ENCODE measurements around the gene CD5L. TPM values are rescaled to one million over a fixed set of nuclear protein-coding genes. Genes with fewer than 3 reads are reported as not detected.

The CD5L gene
- total RNA-seq = 0.39 TPM

GRCh38 chr1:157841708-157842107 is at the start of gene CD5L:
TSS of gene CD5L (minus strand) at chr1:157841808. CDS start at chr1:157841701, 107 bp downstream.
- no peak for DNase-seq

- no peak for DNase-seq
Measured at GRCh38 chr1:157882580-157882979, 41.0 kb upstream of the CD5L start.

GRCh38 chr1:157880621-157881020 is 39.0 kb upstream of the CD5L start:
- DNase-seq = no peak

- DNase-seq = peak; percentile 9
Measured at GRCh38 chr1:157878059-157878458, 36.5 kb upstream of the CD5L start.

GRCh38 chr1:157870490-157870889 is 28.9 kb upstream of the CD5L start:
- no peak for DNase-seq

- DNase-seq = no peak
Measured at GRCh38 chr1:157868654-157869053, 27.0 kb upstream of the CD5L start.

- DNase-seq = no peak
Measured at GRCh38 chr1:157862114-157863070, 20.8 kb upstream of the CD5L start.

- DNase-seq = no peak
Measured at GRCh38 chr1:157856538-157856937, 14.9 kb upstream of the CD5L start.

- no peak for DNase-seq
Measured at GRCh38 chr1:157852476-157852875, 10.9 kb upstream of the CD5L start.

GRCh38 chr1:157849229-157849875 is 7.7 kb upstream of the CD5L start:
- DNase-seq = no peak

- DNase-seq = no peak
Measured at GRCh38 chr1:157844089-157844830, 2.7 kb upstream of the CD5L start.

- no peak for DNase-seq
Measured at GRCh38 chr1:157842939-157843338, 1.3 kb upstream of the CD5L start.

- DNase-seq = no peak
Measured at GRCh38 chr1:157838966-157839365, 2.6 kb downstream of the CD5L start.

- DNase-seq = no peak
Measured at GRCh38 chr1:157834430-157834829, 7.2 kb downstream of the CD5L start.

GRCh38 chr1:157833145-157833544 is 8.5 kb downstream of the CD5L start:
- no peak for DNase-seq

- DNase-seq = no peak
Measured at GRCh38 chr1:157831968-157832626, 9.5 kb downstream of the CD5L start.

GRCh38 chr1:157830887-157831286 is 10.7 kb downstream of the CD5L start:
- no peak for DNase-seq

GRCh38 chr1:157829711-157830110 is 11.9 kb downstream of the CD5L start:
- DNase-seq = no peak

- no peak for DNase-seq
Measured at GRCh38 chr1:157829210-157829609, 12.4 kb downstream of the CD5L start.

GRCh38 chr1:157820299-157820698 is 21.3 kb downstream of the CD5L start:
- no peak for DNase-seq

- DNase-seq = no peak
Measured at GRCh38 chr1:157819896-157820295, 21.7 kb downstream of the CD5L start, which contains the start of gene FCRL1. TSS of gene FCRL1 (minus strand) at chr1:157820120. CDS start at chr1:157820037, 83 bp downstream.

GRCh38 chr1:157819215-157819614 is 22.4 kb downstream of the CD5L start:
- no peak for DNase-seq

All from skin of body (tissue), 2 donors.